ENCODE data around the gene SLC13A1.

SLC13A1 gene

DNA sequence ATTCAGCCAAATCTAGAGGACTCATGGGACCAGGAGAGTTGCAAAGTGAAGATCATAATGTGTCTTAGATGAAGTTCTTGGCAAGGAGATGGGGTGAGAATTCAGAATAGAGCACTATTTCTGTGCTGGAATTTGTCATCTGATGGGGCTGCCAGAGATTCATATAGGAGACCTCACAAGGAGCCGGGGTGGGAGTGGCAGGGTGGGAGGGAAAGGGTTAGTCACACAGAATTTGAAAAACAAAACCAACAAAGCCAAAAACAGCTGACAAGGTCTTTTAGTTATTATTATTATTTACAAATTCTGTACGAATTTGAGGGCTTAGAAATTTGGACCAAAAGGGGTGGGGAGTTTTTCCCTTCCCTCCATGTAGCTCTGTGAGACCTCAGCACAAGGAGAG lies 1.7 kb downstream of the SLC13A1 start:
- FAIRE-seq: no peak

DNA sequence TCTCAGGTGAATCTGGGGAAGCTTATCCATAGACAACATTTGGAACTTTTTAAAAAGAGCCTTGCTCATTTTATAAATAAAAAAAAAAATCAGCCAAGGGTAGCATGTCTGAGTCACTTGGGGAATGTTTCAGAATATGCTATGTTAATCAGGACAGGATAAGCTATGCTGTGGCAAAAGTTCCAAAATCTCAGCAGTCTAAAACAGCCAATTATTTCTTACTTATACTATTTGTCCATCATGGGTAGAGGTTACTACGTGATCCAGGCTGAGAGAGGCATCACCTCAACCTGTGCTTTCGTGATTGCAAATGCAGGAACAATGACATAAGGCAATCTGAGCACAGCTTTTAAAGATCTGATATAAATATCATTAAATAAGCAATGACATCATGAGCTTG lies 6.5 kb downstream of the SLC13A1 start:
- FAIRE-seq (no peak), DNase-seq (ENCODE audit: low spot score) (no peak)

More for the DNA sequence above, 1.7 kb downstream of the SLC13A1 start:
- no peak for DNase-seq (ENCODE audit: low spot score)

DNA sequence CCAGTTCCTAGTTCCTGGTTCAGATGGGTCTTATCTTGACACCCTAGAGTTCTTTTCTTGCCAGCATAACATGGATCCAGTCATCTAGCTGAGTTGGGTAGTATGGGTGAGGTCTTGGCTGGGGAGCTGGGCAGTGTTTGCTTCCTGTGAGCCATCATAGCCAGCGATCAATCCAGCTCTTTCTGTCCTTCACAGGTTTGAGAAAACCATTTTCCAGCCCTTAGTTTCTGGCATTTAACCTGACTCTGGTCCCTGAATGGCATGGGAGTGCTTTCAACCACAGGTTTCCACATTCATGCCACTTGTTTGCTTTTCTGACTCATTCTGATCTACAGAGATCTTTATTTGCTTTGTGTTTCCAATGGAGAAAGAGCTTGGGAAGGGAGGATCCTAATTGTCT lies 8.6 kb downstream of the SLC13A1 start:
- DNase-seq (ENCODE audit: low spot score): peak; percentile 22
- FAIRE-seq: no peak

DNA sequence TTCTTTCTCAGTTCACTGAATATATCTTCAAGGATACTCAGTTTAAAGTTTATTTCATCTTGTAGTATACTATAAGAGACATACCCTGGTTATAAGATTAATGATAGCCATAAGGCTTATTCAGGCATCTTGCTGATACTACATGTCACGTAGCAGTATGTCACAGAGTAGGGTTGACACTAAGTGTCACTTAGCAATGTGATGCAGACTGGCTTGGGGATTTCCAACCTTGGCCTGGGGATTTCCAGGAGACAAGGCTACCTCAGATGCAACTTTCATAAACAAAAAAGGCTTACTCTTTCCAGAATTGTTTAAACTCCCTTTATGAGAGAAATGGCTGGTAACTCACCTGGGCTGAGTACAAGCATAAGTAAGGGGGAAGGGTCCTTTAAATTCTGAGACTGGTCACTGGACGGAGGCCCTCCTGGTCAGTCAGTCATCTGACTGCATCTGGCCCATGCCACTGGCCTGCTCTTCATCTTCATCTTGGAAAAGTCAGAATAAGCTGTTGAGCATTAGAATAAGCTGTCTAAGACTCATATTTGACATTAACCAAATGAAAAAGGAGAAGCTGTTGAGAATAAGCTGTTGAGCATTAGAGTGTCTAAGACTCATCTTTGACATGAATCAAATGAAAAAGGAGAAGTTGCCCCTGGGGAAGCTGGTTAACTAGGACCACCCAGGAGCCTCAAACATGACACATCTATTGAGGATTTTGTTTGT lies 9.5 kb downstream of the SLC13A1 start:
- FAIRE-seq (no peak), DNase-seq (ENCODE audit: low spot score) (no peak)

DNA sequence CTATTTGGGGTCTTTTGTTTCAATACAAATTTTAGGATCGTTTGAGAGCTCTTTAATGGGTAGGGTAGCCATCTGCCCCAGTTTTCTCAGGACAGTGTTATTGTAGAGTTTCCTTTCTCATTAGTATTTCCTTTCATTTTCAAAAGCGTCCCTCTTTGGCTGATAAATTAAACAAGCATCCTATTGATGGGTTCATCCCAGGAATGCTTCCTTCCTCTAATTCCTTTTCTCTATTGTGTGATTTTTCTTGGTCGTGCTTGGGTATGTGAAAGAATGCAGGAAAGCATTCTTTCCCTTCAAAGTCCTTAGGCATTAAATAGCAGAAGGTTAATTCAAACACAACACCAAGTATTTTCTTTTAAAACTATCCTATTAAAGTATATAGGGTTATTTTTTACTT lies 14.0 kb downstream of the SLC13A1 start:
- FAIRE-seq (no peak), DNase-seq (ENCODE audit: low spot score) (no peak)

DNA sequence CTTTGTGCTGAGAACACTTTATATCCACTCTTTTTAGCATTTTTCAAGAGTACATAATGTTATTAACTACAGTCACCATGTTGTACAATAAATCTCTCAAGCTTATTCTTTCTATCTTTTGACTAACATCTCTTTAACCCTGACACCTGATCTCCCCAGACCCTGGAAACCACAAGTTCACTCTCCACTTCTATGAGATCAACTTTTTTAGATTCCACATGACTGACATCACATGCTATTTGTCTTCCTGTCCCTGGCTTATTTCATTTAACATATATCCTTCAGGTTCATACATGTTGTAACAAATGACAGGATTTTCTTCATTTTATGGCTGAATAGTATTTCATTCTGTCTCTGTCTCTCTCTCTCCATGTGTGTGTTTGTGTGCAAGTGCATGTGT lies 15.5 kb downstream of the SLC13A1 start:
- FAIRE-seq: no peak
- no peak for DNase-seq (ENCODE audit: low spot score)

DNA sequence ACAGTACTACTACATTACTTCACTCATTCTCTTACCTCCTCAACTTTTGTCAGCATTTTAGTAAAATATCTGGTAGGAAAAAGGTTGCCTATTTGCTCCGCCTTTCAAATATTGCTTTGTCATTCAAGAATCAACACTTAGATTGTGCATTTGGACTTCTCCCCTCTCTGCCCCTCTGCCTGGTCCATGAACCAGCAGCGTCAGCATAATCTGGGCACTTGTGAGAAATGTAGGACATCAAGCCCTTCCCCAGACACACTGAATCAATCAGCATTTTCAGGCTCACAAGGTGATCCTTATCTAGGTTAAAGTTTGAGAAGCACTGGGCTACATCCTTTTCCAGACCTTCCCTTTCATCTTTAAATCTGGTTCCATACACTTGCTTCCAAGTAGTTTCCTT lies 16.3 kb downstream of the SLC13A1 start:
- DNase-seq (ENCODE audit: low spot score) (no peak), FAIRE-seq (no peak)

DNA sequence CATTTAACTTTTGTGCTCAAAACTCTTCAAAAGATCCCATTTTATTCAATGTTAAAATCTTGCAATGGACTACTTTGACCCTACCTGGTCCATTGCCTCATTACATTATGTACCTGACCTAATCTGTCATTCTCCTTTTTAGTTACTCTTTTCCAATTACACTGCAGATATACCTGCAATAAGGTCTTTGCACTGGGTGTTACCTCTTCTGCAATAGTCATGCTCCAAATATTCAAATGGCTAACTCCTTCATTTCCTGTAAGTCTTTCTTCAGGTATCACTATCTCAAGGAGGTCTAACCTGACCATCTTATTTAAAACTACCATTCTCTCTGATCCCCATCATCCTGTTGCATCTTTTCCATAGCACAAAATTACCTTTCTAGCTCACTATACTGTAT lies 22.3 kb downstream of the SLC13A1 start:
- FAIRE-seq (no peak), DNase-seq (ENCODE audit: low spot score) (no peak)

DNA sequence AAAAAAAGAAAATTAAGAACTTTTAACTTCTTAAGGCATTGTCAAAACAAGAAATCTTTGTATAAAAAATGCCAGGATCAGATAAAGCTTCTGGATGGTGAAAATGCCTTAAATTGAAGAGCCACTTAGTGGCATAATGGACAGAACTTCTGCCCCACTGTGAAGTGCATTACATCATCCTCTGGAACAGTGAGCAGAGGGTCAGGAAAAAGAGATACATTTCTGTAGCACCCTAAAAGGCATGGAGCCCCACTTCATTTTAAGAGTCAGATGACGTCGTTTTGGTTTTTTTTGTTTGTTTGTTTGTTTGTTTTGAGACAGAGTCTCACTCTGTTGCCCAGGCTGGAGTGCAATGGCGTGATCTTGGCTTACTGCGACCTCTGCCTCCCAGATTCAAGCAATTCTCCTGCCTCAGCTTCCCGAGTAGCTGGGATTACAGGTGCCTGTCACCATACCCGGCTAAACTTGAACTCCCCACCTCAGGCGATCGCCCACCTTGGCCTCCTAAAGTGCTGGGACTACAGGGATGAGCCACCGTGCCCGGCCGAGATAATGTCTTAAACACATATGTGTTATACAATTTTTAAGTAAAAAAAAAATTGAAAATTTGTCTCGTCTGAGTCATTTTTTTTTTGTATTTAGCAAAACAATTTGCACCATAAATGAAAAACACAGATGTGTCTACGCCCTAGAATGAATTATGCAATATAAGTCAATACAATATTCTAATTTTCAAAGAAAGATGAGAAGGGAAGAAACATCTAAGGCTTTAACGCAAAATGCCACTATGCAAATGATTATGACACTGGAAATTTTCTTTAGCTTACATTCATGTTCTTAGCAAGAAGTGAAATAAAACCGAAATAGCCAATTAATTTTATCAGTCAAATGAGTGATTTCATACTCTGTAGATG lies 29.2 kb downstream of the SLC13A1 start:
- DNase-seq (ENCODE audit: low spot score): no peak
- FAIRE-seq: no peak

DNA sequence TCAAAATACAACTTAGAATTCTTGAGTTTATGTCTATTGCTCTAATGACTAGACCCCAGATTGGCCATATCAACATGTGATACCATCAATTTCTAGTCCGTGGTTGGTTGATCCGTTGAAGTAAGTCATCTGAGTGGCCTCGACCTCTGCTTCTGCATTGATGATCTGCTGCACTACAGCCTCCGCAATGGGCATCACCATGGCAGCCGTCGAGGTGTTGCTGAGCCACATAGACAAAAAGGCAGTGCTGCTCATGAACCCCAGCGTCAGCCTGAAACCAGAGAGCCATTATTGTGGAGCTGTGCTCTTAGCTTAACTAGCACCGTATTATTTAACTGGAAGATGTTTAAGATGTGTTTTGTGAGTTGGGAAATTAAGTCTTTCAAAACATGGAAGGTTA lies 30.7 kb downstream of the SLC13A1 start:
- DNase-seq (ENCODE audit: low spot score) (no peak), FAIRE-seq (no peak)

DNA sequence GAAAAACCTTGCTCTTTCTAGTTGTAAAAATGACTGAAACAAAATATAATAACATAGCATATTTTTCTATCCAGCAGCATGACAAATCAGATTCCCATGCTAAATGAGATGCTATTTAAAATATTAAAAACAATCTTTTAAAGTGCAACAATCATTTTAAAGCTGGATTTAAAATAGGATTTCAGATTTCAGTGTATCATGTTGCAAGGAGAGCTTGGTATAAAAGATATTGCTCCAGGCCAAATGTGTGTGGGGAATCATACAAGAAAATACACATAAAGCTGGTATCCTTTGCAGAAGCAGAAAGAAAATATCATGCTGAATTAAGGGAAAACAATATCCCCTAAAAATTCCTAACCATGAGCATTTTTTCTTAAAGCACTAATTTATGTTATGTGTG lies 42.2 kb downstream of the SLC13A1 start:
- no peak for FAIRE-seq
- DNase-seq (ENCODE audit: low spot score): no peak

DNA sequence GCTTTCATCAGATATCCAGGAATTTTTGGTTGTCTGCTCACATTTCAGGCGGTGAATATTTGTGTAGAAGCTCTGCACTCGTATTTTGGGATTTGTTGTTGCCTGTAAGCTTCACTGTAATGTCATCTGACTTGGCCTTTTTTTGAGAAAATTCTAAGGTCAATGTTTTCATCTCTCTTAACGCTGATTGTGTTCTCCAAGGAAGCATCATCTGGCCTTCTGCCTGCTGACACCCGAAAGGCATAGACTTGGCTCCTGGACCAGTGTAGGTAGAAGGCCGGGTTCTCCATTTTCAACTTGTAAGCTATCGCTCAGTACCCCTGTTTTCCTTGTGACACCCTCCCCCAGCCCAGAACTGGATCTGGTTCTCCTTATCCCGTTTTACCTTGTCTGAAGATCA lies 44.2 kb downstream of the SLC13A1 start:
- FAIRE-seq (no peak), DNase-seq (ENCODE audit: low spot score) (no peak)

DNA sequence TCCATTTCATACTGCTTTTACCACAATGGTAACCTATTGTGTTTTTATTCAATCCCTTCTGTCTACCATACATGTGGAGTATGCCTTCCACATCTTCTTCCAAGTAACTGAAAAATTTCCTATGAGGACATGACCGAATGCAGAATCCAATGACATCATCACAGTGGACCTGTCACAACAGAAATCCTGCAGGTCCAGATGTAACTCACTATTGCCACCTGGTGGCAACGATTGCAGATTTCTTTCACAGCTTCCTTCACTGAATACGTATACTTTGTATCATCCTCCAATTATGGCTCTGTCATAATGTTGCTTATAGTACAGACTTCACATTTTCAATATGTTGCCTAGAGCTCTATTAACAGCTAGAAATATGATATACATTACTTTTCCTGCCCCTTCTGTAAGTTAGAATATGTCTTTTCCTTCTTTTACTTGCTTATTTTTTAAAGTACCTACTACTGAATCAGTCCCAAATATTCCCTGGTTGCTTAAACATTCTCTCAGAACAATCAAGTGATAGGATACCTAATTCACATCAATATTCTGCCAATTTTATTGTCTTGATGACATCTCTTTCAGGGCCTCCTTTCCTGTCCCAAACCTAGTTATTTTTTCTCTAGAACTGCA lies 45.4 kb downstream of the SLC13A1 start:
- peak; percentile 40 for DNase-seq (ENCODE audit: low spot score)
- FAIRE-seq: no peak

DNA sequence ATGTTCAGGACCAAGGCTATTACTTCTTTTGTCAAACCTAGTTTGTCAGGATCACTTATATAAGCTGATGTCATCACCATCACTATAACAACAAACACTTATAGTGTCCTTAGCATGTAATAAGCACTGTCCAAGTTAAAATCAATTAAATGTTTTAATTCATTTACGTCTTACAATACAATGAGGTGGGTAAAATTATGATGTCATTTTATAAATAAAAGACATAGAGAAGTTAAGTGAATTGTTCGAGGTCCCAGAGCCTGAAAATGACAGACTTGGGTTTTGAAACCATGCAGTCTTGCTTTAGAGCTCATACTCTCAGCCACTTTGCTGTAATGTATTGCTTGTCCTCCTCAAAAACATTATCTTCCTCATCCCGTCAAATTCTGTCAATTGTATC lies 48.3 kb downstream of the SLC13A1 start:
- FAIRE-seq (no peak), DNase-seq (ENCODE audit: low spot score) (no peak)

DNA sequence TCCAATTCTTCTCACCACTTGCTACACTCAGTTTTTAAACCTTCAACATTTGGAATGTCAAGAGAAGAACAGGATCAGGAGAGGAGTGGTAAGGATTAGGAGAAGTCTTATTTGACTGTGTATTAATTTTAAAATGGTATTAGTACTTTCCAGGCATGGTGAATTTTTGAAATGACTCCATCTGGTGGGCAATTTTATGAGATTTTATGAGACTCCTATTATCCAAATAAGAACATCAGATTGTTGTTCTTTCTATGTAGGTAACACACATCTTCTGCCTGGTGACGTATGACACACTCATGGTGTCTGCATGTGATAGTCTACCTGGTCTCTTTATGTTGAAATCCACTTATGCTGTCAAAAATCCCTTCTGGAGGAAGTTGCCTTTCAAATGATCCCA lies 51.0 kb downstream of the SLC13A1 start:
- FAIRE-seq (no peak), DNase-seq (ENCODE audit: low spot score) (no peak)

DNA sequence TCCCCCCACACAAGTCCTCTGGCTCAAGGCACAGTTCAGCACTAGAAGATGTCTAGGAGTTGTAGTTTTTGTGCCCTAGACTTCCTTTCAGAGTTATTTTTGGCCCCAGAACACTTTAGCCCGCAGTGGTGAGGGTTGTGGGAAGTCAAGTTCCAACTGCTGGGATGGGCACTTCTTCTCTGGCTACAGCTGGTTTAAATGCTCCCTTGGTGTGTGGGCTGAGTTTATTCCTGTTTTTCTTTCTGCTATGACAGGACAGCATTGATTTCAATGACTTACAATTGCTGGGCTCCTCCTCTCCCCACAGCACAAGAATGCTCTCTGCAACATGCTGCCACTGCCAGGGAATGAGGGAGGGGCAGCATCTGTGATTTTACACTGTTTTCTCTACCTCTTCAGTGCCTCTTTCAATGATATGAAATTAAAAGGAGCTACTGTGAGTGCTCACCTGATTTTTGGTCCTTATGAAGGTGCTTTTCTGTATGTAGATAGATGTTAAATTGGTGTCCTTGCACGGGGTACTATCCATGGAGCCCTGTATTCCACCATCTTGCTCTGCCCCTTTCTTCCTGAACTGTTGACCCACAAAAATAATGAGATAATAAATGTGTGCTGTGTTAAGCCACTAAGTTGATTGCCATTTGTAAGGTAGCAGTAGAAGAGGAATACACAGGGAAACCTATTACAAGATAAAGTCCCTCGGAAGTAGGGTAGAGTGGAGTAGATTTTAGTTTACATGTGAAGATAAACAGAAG lies 56.3 kb downstream of the SLC13A1 start:
- no peak for DNase-seq (ENCODE audit: low spot score)
- FAIRE-seq: no peak

DNA sequence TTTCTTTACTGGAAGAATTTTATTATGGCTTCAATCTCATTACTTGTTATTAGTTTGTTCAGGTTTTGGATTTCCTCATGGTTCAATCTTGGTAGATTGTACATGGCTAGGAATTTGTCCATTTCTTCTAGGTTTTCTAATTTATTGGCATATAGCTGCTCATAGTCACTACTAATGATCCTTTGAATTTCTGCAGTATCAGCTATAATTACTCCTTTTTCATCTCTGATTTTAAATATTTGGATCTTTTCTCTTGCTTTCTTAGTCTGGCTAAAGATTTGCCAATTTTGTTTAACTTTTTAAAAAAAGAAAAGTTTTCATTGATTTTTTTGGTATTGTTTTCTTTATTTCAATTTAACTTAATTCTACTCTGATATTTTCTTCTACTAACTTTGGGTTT lies 59.2 kb downstream of the SLC13A1 start:
- FAIRE-seq (no peak), DNase-seq (ENCODE audit: low spot score) (no peak)

DNA sequence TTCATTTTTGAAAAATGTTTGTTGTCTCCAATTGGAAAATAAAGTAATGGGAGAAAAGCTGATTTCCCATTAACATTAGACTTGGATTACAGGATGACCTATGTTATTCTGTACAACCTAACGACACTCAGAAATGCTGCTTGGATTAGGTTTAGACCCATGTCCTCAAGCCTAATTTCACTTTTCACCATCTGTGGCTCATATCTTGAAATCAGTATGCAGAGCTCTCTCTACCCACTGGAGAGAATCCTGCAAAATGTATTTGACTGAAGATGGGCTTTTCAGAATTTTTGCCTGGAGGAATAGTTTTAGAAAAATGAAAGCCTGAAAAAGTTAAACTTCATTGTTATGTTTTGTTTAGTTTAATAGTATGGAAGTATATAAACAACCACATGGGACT lies 63.8 kb downstream of the SLC13A1 start:
- DNase-seq (ENCODE audit: low spot score) (no peak), FAIRE-seq (no peak)

DNA sequence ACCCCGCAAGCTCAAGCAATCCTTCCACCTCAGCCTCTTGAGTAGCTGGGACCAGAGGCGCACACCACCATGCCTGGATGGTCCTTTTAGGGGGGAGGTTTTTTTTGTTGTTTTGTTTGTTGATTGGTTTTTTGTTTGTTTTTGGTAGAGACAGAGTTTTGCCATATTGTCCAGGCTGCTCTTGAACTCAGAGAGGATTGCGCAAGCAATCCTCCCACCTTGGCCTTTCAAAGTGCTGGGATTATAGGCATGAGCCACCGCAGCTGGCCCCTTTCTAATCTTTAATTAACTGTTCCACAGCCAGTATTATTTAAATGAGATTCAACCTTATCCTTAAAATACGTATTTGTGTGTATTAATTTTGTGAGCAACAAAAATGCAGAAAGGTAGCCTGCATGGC lies 65.8 kb downstream of the SLC13A1 start:
- DNase-seq (ENCODE audit: low spot score) (no peak), FAIRE-seq (no peak)

DNA sequence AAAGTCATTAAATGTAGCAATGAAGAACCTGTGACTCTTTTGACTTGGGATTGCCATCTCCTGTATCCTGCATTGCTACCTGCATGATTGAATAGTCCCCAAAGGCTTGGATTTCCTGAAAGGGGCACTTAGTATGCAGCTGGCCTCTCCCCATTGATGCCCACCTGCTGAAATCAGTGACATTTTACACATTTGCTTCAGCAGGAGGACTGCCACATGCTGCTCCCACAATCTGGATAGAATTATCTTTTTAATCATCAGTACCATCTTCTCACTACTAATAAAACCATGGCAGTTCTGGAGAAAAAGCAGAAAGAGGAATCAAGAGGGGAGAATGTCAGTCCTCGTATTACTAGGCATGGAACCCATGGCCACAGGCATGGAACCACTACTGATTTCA lies 67.8 kb downstream of the SLC13A1 start:
- no peak for DNase-seq (ENCODE audit: low spot score)
- FAIRE-seq: no peak

DNA sequence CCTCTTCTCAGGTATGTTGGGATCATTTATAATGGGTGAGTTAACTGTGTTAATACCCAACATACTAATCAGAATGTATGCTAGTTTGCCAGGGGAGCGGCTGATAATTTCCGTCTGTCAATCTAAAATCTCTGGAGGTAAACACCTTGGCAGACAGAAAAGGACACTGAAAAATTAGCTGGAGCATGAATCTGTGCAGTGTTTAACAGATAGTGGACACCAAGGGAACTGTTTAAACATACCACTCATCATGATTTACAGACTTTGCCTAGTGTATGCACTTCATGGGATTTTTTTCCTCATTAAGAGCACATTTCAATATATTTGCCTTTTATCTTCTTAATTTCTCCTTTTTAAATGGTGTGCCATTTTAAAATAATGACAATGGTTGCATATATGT lies 68.2 kb downstream of the SLC13A1 start:
- DNase-seq (ENCODE audit: low spot score) (no peak), FAIRE-seq (no peak)

DNA sequence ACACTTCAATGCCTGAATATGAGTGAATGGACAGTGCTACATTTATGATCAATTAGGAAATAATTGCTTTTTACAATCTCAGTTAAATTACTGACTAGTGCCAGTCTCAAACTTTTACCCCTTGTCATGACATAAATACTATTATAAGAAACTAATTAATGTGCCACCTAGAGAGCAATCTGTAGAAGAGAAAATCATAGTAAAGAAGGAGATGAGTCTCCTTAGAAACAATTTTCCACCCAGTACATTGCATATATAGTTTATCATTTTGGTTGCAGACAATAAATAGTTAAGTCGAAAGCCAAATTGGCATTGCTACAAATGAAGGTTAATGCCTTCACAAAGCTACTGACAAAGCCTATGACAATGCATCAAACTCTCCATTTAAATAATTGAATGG lies 68.6 kb downstream of the SLC13A1 start:
- FAIRE-seq (no peak), DNase-seq (ENCODE audit: low spot score) (no peak)
